HCT116 (cell line): ENCODE data around the gene SRCIN1. TPM values are rescaled to one million over a fixed set of nuclear protein-coding genes. Genes with fewer than 3 reads are reported as not detected.

Source experiments
- ATAC-seq: fragments of 200-7000 bp; cut with Tn5 transposase; 2 replicates; pipeline ENCODE4 v1.9.1; 2020; ENCODE audit warnings: mild to moderate bottlenecking, moderate library complexity
- BruUV-seq: library from RNA; stranded (reverse); fragments of 400-500 nt; replicated peaks from 2 replicates; lab custom pipeline; 2021; lab: Mats Ljungman, UMichigan
- CTCF ChIA-PET: fragments of 300-600 bp; sonication (Branson Sonifier 250); formaldehyde crosslinking; loops from one replicate; lab custom pipeline; 2021; ENCODE audit warnings: antibody characterized with exemption; lab: Charles Lee
- POLR2A ChIA-PET: fragments of 300-600, 350-600 bp; sonication (Branson Sonifier 250); formaldehyde crosslinking; loops from one replicate; lab custom pipeline; 2021; ENCODE audit warnings: antibody characterized with exemption; lab: Charles Lee
- RAD21 ChIA-PET, 2 experiments: fragments of 300-600 bp; sonication (Branson Sonifier 250); formaldehyde crosslinking; loops; one replicate each; lab custom pipeline; 2023; ENCODE audit warnings: low total read pairs in 2 of 2; ENCODE audit not compliant: uncharacterized antibody in 2 of 2, unreplicated experiment in 2 of 2, low non-redundant PET in 1 of 2; lab: Charles Lee
- DNase-seq: peaks from one replicate; pipeline ENCODE4 v3.0.0-alpha.2; 2010; ENCODE audit warnings: low read depth, low spot score
- H2AFZ ChIP-seq: fragments of 200-600 bp; shearing (Covaris generic), sonication (generic); 2 replicates; pipeline ENCODE4 v1.6.1; 2017; ENCODE audit warnings: low read depth, mixed run types, mixed read lengths, antibody characterized with exemption, low read length; ENCODE audit not compliant: poor library complexity, severe bottlenecking
- H3K27ac ChIP-seq: 2 replicates; pipeline ENCODE4 v1.5.1; 2012; ENCODE audit warnings: low read depth, low read length
- H3K27me3 ChIP-seq: fragments of 200-600 bp; sonication (generic); 2 replicates; pipeline ENCODE4 v1.6.1; 2016; ENCODE audit warnings: mixed run types, low read length, mixed read lengths; ENCODE audit not compliant: insufficient read depth
- H3K36me3 ChIP-seq, 2 experiments: fragments of 200-500 bp in 1 of 2; fragments of 200-600 bp in 1 of 2; sonication (Bioruptor generic) in 1 of 2; sonication (generic) in 1 of 2; 2 replicates each; pipeline versions ENCODE4 v1.5.1 to v1.6.1; 2014 to 2016; ENCODE audit warnings: low read length in 2 of 2, inconsistent platforms in 1 of 2, mixed read lengths in 1 of 2, mixed run types in 1 of 2; ENCODE audit not compliant: insufficient read depth in 2 of 2, control insufficient read depth in 1 of 2
- H3K4me1 ChIP-seq, 2 experiments: fragments of 200-600 bp in 1 of 2; sonication (generic) in 1 of 2; 2 replicates each; pipeline versions ENCODE4 v1.5.1 to v1.6.1; 2012 to 2017; ENCODE audit warnings: low read length in 2 of 2, inconsistent platforms in 1 of 2, mild to moderate bottlenecking in 1 of 2, mixed read lengths in 1 of 2, mixed run types in 1 of 2, moderate library complexity in 1 of 2; ENCODE audit not compliant: insufficient read depth in 2 of 2, control insufficient read depth in 1 of 2
- H3K4me2 ChIP-seq: fragments of 200-600 bp; sonication (generic); 2 replicates; pipeline ENCODE4 v1.6.1; 2017; ENCODE audit warnings: mixed run types, low read length, mixed read lengths
- H3K4me3 ChIP-seq, 2 experiments: fragments of 200-600 bp in 1 of 2; sonication (generic) in 1 of 2; replicated peaks in 1 of 2; 2 replicates each; pipeline ENCODE4 v1.5.1; 2011 to 2016; ENCODE audit warnings: low read length in 2 of 2, control low read depth in 1 of 2, low read depth in 1 of 2, mild to moderate bottlenecking in 1 of 2, mixed read lengths in 1 of 2, mixed run types in 1 of 2
- H3K79me2 ChIP-seq: fragments of 200-600 bp; sonication (generic); 2 replicates; pipeline ENCODE4 v1.6.1; 2017; ENCODE audit warnings: mild to moderate bottlenecking, mixed run types, low read length, moderate library complexity, mixed read lengths; ENCODE audit not compliant: insufficient read depth
- H3K9ac ChIP-seq: fragments of 200-600 bp; sonication (generic); 2 replicates; pipeline ENCODE4 v1.6.1; 2016; ENCODE audit warnings: low read length, mixed read lengths
- H3K9me2 ChIP-seq: fragments of 200-600 bp; sonication (generic), shearing (Covaris generic); 2 replicates; pipeline ENCODE4 v1.6.1; 2017; ENCODE audit warnings: mixed run types, mild to moderate bottlenecking, moderate library complexity; ENCODE audit not compliant: insufficient read depth
- H3K9me3 ChIP-seq, 2 experiments: fragments of 200-500 bp in 1 of 2; fragments of 200-600 bp in 1 of 2; sonication (Bioruptor generic) in 1 of 2; sonication (generic) in 1 of 2; 2 replicates each; pipeline ENCODE4 v1.6.1; 2014 to 2017; ENCODE audit warnings: low read length in 2 of 2, mixed read lengths in 2 of 2, inconsistent platforms in 1 of 2, low read depth in 1 of 2, mild to moderate bottlenecking in 1 of 2, mixed run types in 1 of 2, moderate library complexity in 1 of 2; ENCODE audit not compliant: control insufficient read depth in 1 of 2, insufficient read depth in 1 of 2
- H4K20me1 ChIP-seq: fragments of 200-600 bp; sonication (generic), shearing (Covaris generic); 2 replicates; pipeline ENCODE4 v1.6.1; 2017; ENCODE audit warnings: mixed run types, mild to moderate bottlenecking, moderate library complexity; ENCODE audit not compliant: insufficient read depth
- CBX3 ChIP-seq: IDR thresholded peaks from 2 replicates; pipeline ENCODE4 v1.6.1; 2012; ENCODE audit warnings: low read depth
- EGR1 ChIP-seq: IDR thresholded peaks from 2 replicates; pipeline ENCODE4 v1.6.1; 2012; ENCODE audit warnings: low read depth
- ELF1 ChIP-seq: IDR thresholded peaks from 2 replicates; pipeline ENCODE4 v1.6.1; 2012; ENCODE audit warnings: low read depth, borderline replicate concordance
- EZH2 ChIP-seq: fragments of 200-600 bp; sonication (generic); IDR thresholded peaks from 2 replicates; pipeline ENCODE4 v1.6.1; 2017; ENCODE audit warnings: antibody characterized with exemption, mixed run types
- EZH2phosphoT487 ChIP-seq: fragments of 200-600 bp; IDR thresholded peaks from 2 replicates; pipeline ENCODE4 v1.6.1; 2018; ENCODE audit warnings: antibody characterized with exemption, borderline replicate concordance
- FOSL1 ChIP-seq: IDR thresholded peaks from 2 replicates; pipeline ENCODE4 v1.6.1; 2012; ENCODE audit warnings: low read depth
- JUND ChIP-seq: IDR thresholded peaks from 2 replicates; pipeline ENCODE4 v1.6.1; 2012
- POLR2A ChIP-seq: IDR thresholded peaks from 2 replicates; pipeline ENCODE4 v1.7.0; 2011; ENCODE audit warnings: borderline replicate concordance; ENCODE audit not compliant: insufficient read depth, insufficient read length; ENCODE audit errors: extremely low read depth
- SIN3A ChIP-seq: IDR thresholded peaks from 2 replicates; pipeline ENCODE4 v1.6.1; 2012; ENCODE audit warnings: low read depth
- SRF ChIP-seq: IDR thresholded peaks from 2 replicates; pipeline ENCODE4 v1.6.1; 2012; ENCODE audit warnings: low read depth
- YY1 ChIP-seq: IDR thresholded peaks from 2 replicates; pipeline ENCODE4 v1.6.1; 2011; ENCODE audit warnings: low read length, low read depth, moderate library complexity, mild to moderate bottlenecking; ENCODE audit not compliant: insufficient replicate concordance; ENCODE audit errors: extremely low read depth
- ZFX ChIP-seq: fragments of 450-650 bp; IDR thresholded peaks from 2 replicates; pipeline ENCODE4 v1.6.1; 2017
- intact Hi-C: fragments of 100-400 bp; cut with micrococcal nuclease; formaldehyde crosslinking; loops from 2 replicates; pipeline ENCODE4 v1.10.0; 2022
- total RNA-seq: library from RNA; stranded (reverse); gene quantifications from one replicate; pipeline ENCODE4 v1.2.1, GENCODE V29; 2021; ENCODE audit not compliant: unreplicated experiment
- TF ChIP-seq, protein P1 (sequence below): IDR thresholded peaks from 2 replicates; pipeline ENCODE4 v1.6.1; 2011; ENCODE audit warnings: mild to moderate bottlenecking, low read length, moderate library complexity; ENCODE audit not compliant: insufficient replicate concordance; ENCODE audit errors: extremely low read depth
- TF ChIP-seq, protein P2 (sequence below), 3 experiments: fragments of 200-600 bp in 1 of 3; sonication (generic) in 1 of 3; IDR thresholded peaks in 2 of 3; conservative IDR thresholded peaks in 1 of 3; 2 replicates each; pipeline ENCODE4 v1.5.1; 2012 to 2017; ENCODE audit warnings: low read depth in 2 of 3, low read length in 2 of 3, antibody characterized with exemption in 1 of 3, borderline replicate concordance in 1 of 3, control low read depth in 1 of 3, mild to moderate bottlenecking in 1 of 3, mixed read lengths in 1 of 3, mixed run types in 1 of 3, moderate library complexity in 1 of 3; ENCODE audit not compliant: insufficient read depth in 1 of 3
- TF ChIP-seq, protein P3 (sequence below): IDR thresholded peaks from 2 replicates; pipeline ENCODE4 v1.6.1; 2012

The SRCIN1 gene
- total RNA-seq, 1 experiment from 2014 or later = 10.5 TPM

DNA sequence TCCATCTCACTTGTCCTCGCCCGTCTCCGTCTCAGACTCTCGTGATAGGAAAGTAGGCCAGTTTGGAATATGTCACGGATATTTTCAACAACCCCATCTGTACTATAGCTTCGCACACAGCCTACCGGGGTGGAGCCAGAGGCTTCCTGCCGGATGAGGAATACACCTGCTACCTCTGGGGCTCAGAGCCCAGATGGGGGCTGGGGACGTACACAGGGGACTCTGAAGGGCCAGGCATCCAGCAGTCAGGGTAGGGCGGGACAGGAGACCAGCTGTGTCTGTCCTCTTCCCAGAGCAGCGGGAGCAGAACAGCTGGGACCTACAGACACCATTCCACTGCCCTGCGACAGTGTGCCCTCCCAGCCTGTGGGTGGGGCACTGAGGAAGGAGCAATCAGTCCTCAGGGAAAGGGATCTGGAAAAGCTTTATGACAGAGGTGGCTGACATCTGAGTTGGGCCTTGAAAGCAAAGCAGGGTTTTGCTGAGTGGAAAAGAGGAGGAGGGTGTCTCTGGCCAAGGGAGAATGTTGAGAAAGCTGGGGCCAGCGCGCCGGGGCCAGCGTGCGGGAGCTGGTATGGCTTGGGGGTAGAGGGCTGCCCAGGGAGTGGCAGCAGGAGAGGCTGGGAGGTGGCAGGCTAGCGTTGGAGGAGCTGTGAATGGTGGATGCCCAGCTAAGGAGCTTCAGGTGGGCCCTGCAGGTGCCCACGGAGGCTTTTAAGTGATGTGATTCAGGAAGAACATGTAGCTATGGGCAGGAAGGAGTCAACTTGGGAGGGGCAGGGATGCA lies 11.5 kb upstream of the SRCIN1 start:
- no peak overlapping the region for H3K4me2 ChIP-seq
- ChIA-PET CTCF (interaction anchor here (0.7 to 1.1 kb wide), 2 partner anchors 13 to 50 kb away, joined by 3 read pairs; no protein-coding TSS in a partner anchor), POLR2A (no interaction called here), RAD21 (no interaction called here)
- H3K9me2 ChIP-seq = no peaks in the 10 kb centered on the region
- H3K9ac ChIP-seq = no peak overlapping the region
- TF ChIP-seq SIN3A = no peak
- TF ChIP-seq JUND = no peak
- no peak for TF ChIP-seq EZH2
- no peak for TF ChIP-seq CBX3
- TF ChIP-seq, protein P1, sequence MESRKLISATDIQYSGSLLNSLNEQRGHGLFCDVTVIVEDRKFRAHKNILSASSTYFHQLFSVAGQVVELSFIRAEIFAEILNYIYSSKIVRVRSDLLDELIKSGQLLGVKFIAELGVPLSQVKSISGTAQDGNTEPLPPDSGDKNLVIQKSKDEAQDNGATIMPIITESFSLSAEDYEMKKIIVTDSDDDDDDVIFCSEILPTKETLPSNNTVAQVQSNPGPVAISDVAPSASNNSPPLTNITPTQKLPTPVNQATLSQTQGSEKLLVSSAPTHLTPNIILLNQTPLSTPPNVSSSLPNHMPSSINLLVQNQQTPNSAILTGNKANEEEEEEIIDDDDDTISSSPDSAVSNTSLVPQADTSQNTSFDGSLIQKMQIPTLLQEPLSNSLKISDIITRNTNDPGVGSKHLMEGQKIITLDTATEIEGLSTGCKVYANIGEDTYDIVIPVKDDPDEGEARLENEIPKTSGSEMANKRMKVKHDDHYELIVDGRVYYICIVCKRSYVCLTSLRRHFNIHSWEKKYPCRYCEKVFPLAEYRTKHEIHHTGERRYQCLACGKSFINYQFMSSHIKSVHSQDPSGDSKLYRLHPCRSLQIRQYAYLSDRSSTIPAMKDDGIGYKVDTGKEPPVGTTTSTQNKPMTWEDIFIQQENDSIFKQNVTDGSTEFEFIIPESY = no peak
- TF ChIP-seq POLR2A = no peak
- TF ChIP-seq YY1 = no peak
- TF ChIP-seq EGR1 = no peak
- no peak for TF ChIP-seq EZH2phosphoT487
- no peak for TF ChIP-seq ELF1
- TF ChIP-seq ZFX = no peak
- no peak for TF ChIP-seq FOSL1
- TF ChIP-seq SRF = no peak
- TF ChIP-seq, protein P2, sequence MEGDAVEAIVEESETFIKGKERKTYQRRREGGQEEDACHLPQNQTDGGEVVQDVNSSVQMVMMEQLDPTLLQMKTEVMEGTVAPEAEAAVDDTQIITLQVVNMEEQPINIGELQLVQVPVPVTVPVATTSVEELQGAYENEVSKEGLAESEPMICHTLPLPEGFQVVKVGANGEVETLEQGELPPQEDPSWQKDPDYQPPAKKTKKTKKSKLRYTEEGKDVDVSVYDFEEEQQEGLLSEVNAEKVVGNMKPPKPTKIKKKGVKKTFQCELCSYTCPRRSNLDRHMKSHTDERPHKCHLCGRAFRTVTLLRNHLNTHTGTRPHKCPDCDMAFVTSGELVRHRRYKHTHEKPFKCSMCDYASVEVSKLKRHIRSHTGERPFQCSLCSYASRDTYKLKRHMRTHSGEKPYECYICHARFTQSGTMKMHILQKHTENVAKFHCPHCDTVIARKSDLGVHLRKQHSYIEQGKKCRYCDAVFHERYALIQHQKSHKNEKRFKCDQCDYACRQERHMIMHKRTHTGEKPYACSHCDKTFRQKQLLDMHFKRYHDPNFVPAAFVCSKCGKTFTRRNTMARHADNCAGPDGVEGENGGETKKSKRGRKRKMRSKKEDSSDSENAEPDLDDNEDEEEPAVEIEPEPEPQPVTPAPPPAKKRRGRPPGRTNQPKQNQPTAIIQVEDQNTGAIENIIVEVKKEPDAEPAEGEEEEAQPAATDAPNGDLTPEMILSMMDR (IDR thresholded peaks at IDR 0.05 in 2 of 3, conservative IDR thresholded peaks at IDR 0.05 in 1 of 3; ENCODE audit: borderline replicate concordance in 1 of 3, insufficient read depth in 1 of 3, low read depth in 2 of 3, low read length in 2 of 3) = no peak
- TF ChIP-seq, protein P3, sequence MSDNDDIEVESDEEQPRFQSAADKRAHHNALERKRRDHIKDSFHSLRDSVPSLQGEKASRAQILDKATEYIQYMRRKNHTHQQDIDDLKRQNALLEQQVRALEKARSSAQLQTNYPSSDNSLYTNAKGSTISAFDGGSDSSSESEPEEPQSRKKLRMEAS = no peak
- no peak overlapping the region for H3K27ac ChIP-seq
- H3K9me3 ChIP-seq = no peaks in the 10 kb centered on the region
- H3K4me1 ChIP-seq = no peaks in the 10 kb centered on the region
- ATAC-seq (peak; percentile 38; the same call in 1 of the 2 replicates), DNase-seq (no peak)
- BruUV-seq = no TSS peak
- no peaks in the 10 kb centered on the region for H3K27me3 ChIP-seq
- H4K20me1 ChIP-seq = no peaks in the 10 kb centered on the region
- no peaks in the 10 kb centered on the region for H3K36me3 ChIP-seq
- no peak overlapping the region for H3K4me3 ChIP-seq
- H3K79me2 ChIP-seq = no peaks in the 10 kb centered on the region
- intact Hi-C loops = no loop called here
- no peak overlapping the region for H2AFZ ChIP-seq
